HG03039 (cell line): Measurements from ENCODE around the gene TUBB3.
"Not testable (repeated sequence)": the region's sequence is repeated elsewhere in the genome, so short reads cannot be mapped to it uniquely, and the experiment has no call there.

Source experiments
- ATAC-seq: cut with Tn5 transposase; IDR thresholded peaks from one replicate; pipeline ENCODE4 v1.9.1; 2021; ENCODE audit warnings: mild to moderate bottlenecking, moderate library complexity; ENCODE audit not compliant: unreplicated experiment

The TUBB3 gene

GRCh38 chr16:89900885-89901284, 22.3 kb upstream of the TUBB3 start:
- no peak for ATAC-seq

- no peak for ATAC-seq
Measured at GRCh38 chr16:89902980-89903379, 20.2 kb upstream of the TUBB3 start.

DNA sequence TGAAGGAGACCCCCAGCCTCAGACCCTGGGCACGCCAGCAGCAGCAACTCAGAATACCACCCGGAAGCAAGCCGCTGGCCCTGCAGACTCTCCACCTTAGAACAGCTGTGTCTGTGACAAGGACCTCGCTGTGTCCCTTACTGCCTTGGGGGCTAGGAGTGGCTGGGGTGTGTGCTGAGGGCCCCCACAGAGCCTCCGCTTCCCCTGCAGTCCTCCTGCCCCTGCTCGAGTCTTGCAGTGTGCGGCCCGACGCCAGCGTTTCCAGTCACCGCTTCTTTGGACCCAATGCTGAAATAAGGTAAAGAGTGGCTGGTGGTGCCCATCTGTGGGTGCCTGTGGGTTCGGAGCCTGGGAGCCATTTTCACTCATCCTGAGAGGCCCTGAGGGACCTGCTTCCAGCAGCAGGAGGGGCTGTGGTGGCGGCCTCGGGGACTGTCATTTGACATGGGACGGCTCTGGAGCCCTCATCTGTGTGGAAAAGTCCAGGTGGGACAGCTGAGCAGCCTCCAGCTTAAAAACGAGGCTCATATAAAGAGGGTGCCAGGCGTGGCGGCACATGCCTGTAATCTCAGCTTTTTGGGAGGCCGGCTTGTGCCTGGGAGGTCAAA, 19.1 kb upstream of the TUBB3 start:
- ATAC-seq: no peak

- ATAC-seq: no peak
Measured at GRCh38 chr16:89904606-89905510, 18.3 kb upstream of the TUBB3 start.

DNA sequence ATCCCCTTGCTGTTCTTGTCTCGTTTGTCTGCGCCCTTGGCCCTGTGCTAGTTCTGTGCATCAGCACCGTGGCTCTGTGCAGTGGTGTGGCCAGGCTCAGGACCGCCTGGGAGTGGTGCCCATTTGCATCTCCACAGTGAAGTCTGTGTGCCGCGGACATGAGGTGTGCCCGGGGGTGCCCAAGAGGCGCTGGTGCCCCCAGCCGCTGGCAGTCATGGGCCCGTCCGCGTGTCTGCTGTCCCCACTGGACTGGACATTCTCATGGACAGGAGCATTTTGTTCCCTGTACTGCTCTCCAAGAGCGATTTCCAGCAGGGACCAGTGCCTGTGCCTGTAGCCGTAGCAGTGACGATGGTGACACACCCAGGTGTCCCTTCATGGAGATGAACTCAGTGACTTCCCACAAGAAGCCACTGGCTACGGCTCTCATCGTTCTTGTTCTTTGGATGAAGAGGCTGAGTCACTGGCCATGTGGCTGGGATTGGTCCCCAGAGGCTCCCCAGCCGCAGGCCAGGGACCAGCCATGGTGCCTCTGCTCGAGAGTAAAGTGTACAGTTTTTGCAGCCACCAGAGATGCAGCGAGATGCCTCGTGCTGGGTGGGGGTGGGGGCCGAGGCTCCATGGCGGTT, 17.5 kb upstream of the TUBB3 start:
- no peak for ATAC-seq

DNA sequence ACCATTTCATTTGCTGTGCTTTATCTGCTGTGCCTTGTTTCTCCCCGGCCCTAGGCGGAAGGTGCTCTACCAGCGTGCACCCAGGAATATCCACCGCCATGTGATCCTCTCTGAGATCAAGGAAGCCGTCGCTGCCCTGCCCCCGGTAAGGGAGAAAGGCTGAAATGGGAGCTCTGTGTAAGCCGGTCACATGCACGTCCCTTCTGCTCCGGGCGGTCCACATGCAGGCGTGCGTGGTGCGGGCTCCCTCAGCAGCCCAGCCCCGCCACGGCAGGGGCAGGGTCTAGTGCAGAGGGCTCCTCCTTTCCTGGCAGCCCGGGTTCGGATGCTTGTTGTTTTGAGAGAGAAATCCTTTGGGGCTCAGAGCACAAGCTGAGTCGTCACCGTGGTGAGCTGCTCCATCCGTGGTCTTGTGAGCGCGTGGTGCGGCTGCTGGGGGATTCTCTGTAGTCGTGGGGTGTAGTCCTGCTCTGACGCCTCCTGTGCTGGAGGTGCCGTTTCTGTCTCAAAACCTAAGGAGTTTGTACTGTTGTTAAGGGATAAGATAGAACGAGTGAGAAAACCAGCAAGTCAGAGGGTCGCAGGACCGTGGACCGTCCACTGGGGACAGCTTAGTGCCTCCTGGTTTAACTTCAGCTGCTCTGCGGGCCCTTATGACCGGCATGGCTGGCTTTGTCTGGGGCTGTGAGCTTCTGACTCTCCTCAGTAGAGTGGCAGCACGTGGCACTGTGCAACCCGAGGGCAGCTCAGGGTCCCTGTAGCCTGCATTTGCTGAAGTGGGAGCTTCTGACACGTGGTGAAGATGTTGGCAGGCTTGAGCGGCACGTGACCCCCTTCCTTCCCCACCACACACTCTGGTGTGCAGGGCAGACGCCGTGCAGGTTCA, 16.8 kb upstream of the TUBB3 start:
- no peak for ATAC-seq

DNA sequence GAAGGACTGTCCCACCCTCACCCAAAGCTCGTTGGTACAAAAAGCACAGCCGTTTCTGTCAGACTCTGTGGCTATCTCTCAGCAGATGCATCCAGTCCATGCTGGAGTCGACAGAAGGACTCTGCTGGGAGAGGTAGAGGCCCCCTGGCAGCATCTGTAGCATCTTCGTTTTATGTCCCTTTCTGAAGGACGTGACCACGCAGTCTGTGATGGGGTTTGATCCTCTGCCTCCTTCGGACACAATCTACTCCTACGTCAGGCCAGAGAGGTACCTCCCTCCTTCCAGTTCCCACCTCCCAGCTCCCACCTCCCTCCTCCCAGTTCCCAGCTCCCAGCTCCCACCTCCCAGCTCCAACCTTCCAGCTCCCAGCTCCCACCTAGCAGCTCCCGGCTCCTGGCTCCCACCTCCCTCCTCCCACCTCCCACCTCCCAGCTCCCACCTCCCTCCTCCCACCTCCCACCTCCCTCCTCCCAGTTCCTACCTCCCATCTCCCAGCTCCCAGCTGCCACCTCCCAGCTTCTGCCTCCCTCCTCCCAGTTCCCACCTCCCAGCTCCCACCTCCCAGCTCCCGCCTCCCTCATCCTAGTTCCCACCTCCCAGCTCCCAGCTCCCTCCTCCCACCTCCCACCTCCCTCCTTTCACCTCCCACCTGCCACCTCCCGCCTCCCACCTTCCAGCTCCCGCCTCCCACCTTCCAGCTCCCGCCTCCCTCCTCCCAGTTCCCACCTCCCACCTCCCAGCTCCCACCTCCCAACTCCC, 15.9 kb upstream of the TUBB3 start:
- ATAC-seq: no peak

DNA sequence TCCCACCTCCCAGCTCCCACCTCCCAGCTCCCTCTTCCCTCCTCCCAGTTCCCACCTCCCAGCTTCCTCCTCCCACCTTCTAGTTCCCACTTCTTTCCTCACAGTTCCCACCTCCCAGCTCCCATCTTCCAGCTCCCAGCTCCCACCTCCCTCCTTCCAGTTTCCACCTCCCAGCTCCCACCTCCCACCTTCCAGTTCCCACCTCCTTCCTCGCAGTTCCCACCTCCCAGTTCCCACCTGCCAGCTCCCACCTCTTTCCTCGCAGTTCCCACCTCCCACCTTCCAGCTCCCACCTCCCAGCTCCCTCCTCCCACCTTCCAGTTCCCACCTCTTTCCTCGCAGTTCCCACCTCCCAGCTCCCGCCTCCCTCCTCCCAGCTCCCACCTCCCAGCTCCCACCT, 14.9 kb upstream of the TUBB3 start:
- no peak for ATAC-seq

- no peak for ATAC-seq
Measured at GRCh38 chr16:89909777-89910716, 13.1 kb upstream of the TUBB3 start.

GRCh38 chr16:89910717-89911354, 12.3 kb upstream of the TUBB3 start:
- ATAC-seq: no peak

GRCh38 chr16:89911375-89911774, 11.8 kb upstream of the TUBB3 start:
- no peak for ATAC-seq

GRCh38 chr16:89912143-89912542, 11.0 kb upstream of the TUBB3 start:
- no peak for ATAC-seq

DNA sequence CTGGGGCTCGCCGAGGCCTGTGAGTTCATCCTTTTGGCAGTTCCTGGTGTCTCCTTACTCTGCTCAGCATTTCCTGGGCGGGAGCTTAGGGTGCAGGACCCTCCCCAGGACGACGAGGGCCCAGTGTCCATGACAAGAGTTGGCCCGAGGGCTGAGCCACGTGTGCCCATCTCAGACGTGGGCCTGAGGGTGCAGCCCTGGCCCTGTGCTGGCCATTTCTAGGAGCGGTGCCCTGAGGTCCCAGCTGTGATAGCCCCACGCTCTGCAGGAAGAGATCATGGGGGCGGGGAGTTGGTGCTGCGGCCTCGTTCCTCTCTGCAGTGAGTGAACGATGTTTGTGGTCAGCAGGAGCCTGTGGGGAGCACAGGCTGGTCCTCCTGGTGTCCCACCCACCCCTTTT, 10.5 kb upstream of the TUBB3 start:
- no peak for ATAC-seq

GRCh38 chr16:89913408-89914387, 9.4 kb upstream of the TUBB3 start:
- no peak for ATAC-seq

DNA sequence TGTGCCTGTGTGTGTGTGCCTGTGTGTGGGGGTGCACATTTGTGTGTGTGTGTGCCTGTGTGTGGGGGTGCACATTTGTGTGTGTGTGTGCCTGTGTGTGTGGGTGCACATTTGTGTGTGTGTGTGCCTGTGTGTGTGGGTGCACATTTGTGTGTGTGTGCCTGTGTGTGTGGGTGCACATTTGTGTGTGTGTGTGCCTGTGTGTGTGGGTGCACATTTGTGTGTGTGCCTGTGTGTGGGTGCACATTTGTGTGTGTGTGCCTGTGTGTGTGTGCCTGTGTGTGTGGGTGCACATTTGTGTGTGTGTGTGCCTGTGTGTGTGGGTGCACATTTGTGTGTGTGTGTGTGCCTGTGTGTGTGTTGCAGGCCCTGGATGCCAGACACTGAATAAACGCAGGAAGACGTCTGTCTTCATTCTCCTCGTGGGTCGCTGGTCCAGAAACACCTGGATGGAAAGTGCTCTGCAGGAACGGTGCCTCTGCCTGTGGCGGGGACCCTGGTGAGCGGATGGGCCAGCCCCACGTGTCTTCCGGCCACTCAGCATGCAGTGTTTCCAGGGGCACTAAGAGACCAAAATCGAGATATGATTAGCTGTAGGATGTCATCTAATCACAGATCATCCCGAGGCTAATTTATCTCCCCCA, 8.4 kb upstream of the TUBB3 start:
- not testable (repeated sequence) for ATAC-seq

GRCh38 chr16:89915303-89916232, 7.6 kb upstream of the TUBB3 start:
- ATAC-seq: no peak
